DMS153 treated with DMSO at 0.1 percent for 48 hours (cell line): ENCODE data around the gene DNAL1.

Experiments used
- DNase-seq: peaks from one replicate; lab custom pipeline; 2025; ENCODE audit not compliant: unreplicated experiment; lab: John Stamatoyannopoulos, UW

Gene DNAL1

GRCh38 chr14:73741876-73742519 lies 97.2 kb downstream of the DNAL1 start:
- DNase-seq = no peak

- DNase-seq = no peak
These were observed 97.9 kb downstream of the DNAL1 start for GRCh38 chr14:73742520-73743238.

- no peak for DNase-seq
These were observed 98.7 kb downstream of the DNAL1 start for GRCh38 chr14:73743431-73743931.

GRCh38 chr14:73744175-73744867 lies 99.5 kb downstream of the DNAL1 start:
- DNase-seq = no peak

GRCh38 chr14:73744874-73745529 lies 100.2 kb downstream of the DNAL1 start:
- DNase-seq = no peak

GRCh38 chr14:73745571-73746519 lies 101.1 kb downstream of the DNAL1 start:
- DNase-seq = no peak

GRCh38 chr14:73746520-73747378 lies 102.0 kb downstream of the DNAL1 start:
- DNase-seq = no peak

GRCh38 chr14:73747379-73748211 lies 102.8 kb downstream of the DNAL1 start:
- DNase-seq = no peak

GRCh38 chr14:73748858-73749357 lies 104.1 kb downstream of the DNAL1 start:
- no peak for DNase-seq

- no peak for DNase-seq
These were observed 105.1 kb downstream of the DNAL1 start for GRCh38 chr14:73749706-73750530.

GRCh38 chr14:73750531-73750901 lies 105.7 kb downstream of the DNAL1 start:
- DNase-seq = no peak

GRCh38 chr14:73751157-73751691 lies 106.4 kb downstream of the DNAL1 start:
- DNase-seq = no peak

- no peak for DNase-seq
These were observed 107.7 kb downstream of the DNAL1 start for GRCh38 chr14:73752297-73752992.
